ENCODE measurements around the gene LSG1. TPM values are rescaled to one million over a fixed set of nuclear protein-coding genes. Genes with fewer than 3 reads are reported as not detected.

The LSG1 gene
- total RNA-seq, 1 donor from 2014 or later: 48.9 TPM

DNA sequence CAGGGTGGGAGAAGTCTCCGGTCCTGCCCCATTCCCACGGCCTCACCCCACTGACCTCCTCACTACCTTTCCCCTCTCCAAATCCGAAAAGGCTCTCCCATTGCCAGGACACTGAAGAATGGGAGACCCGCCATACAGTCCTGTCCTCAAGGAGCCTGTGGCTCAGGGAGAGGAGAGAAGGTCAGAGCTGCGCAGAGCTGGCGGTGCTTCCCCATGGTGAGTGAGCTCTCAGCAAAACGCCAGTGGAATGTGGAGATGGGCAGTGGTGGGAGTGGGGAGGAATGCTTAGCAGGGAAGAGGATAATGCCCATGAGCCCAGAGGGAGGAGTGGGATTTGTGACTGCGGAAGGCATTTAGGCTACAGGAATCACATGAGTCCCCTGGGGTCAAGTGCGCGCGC is 33.8 kb upstream of the LSG1 start:
- no peak for TF ChIP-seq CTCF (IDR thresholded peaks at IDR 0.05; ENCODE audit: unreplicated experiment)
- Mint-ChIP-seq H3K27me3 (ENCODE audit: low read depth) (no peaks in the 10 kb centered on the region), H3K9me3 (peaks cover 6% of the 10 kb centered on the region), H3K4me3 (no peak overlapping the region), H3K27ac (no peak overlapping the region), H3K4me1 (peaks cover 8% of the 10 kb centered on the region), H3K36me3 (no peaks in the 10 kb centered on the region)
- no peak for DNase-seq (ENCODE audit: low spot score in 2 of 2, unreplicated experiment in 2 of 2)

DNA sequence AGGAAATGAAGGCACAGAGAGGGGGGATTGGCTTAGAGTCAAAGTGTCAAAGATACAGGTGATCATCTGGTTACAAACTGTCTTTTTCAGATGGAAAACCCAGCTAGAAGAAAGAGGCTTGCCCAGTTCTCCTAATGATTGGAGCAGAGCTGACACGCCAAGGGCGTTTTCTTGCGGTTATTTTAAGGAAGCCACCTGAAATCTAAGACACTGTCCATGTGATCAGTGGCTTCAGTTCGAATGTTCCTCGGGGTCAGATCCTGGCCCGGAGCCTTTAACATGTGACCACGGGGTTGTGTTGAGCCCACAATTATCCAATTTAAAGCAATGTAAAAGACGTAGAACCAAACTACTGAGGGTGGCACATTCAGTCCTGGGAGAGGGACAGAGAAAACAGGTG is 33.2 kb upstream of the LSG1 start:
- no peaks in the 10 kb centered on the region for H3K36me3 Mint-ChIP-seq
- no peak for DNase-seq (ENCODE audit: low spot score in 2 of 2, unreplicated experiment in 2 of 2)
- no peak overlapping the region for H3K27ac Mint-ChIP-seq
- H3K4me3 Mint-ChIP-seq: no peak overlapping the region
- H3K9me3 Mint-ChIP-seq: peaks cover 6% of the 10 kb centered on the region
- H3K27me3 Mint-ChIP-seq (ENCODE audit: low read depth): no peaks in the 10 kb centered on the region
- H3K4me1 Mint-ChIP-seq: peaks cover 8% of the 10 kb centered on the region
- no peak for TF ChIP-seq CTCF (IDR thresholded peaks at IDR 0.05; ENCODE audit: unreplicated experiment)

DNA sequence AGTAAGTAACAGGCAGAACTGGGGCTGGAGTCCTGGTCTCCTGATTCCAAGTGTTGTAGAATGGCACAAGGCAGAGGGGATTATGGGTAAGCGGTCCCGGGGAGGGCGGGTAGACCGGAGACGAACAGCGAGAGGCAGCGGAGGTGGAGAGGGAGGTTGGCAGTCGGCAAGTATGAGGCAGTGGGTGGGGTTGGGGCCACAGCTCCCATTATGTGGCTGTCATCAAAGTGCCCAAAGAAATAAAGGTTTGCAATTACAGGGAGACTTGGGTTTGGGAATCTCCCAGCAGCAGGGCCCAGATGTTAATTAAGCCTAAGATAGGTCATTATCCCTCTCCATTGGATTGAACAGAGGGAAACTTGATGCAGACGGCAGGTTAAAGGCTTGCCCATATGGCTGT is 30.6 kb upstream of the LSG1 start:
- no peak overlapping the region for H3K27ac Mint-ChIP-seq
- no peaks in the 10 kb centered on the region for H3K36me3 Mint-ChIP-seq
- DNase-seq (ENCODE audit: low spot score in 2 of 2, unreplicated experiment in 2 of 2): no peak
- H3K4me1 Mint-ChIP-seq: peaks cover 8% of the 10 kb centered on the region
- no peaks in the 10 kb centered on the region for H3K27me3 Mint-ChIP-seq (ENCODE audit: low read depth)
- H3K9me3 Mint-ChIP-seq: peaks cover 10% of the 10 kb centered on the region
- no peak for TF ChIP-seq CTCF (IDR thresholded peaks at IDR 0.05; ENCODE audit: unreplicated experiment)
- H3K4me3 Mint-ChIP-seq: no peak overlapping the region

DNA sequence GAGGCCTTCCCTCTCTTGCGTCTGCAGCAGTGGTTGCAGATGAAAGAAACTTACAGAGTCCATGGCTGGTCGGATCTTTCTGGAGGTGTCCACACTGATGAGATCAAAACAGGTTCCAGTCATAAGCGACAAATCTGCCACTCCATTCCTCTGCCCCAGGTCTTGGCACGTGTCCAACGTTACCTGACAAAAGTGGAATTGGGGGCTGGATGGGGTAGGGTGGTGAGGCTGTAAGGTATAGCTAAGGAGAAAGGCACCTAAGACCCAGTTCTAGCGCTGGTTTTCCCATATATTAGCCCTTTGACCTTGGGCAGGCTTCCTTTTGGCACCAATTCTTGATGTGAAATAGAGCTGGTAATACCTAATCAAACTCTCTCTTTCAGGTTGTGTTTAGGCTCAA is 24.7 kb upstream of the LSG1 start:
- no peaks in the 10 kb centered on the region for H3K36me3 Mint-ChIP-seq
- no peaks in the 10 kb centered on the region for H3K27me3 Mint-ChIP-seq (ENCODE audit: low read depth)

DNA sequence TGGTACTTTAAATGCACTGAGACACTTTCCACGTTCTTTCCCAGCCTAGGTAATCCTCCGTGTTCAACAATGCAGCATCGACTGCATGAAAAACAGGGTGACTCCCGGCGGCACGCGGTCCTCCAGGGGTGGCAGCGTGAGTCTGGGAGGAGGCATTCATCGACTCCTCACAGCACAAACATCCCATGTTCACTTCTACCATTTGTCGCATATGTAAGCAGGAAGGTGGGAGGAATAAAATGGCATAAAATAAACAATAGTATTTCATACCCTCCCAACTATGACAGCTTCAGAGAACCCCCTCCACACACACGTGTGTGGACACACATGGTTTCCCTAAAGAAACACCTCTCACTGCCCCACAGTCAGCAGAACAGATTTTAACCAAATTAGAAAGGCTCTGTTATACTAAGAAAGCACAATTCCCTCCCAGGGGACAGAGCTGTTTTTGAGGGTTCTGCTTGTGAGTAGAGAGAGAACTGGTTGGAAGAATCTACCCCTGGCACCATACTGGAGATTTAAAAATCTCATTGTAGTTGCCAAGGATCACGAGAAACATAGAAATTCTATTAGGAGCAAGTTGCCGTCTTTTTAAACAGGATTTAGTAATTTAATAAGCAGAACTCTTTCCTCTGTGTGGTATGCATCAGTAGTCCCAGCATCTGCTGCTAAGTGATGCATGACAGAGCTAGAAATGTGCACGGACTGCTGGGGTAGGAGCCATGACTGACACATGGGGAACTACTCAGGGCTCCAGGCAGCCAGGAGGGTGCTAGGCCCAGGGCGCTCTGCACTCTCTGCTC is 19.7 kb upstream of the LSG1 start:
- peaks cover 2% of the 10 kb centered on the region for H3K27me3 Mint-ChIP-seq (ENCODE audit: low read depth)
- H3K4me3 Mint-ChIP-seq: no peak overlapping the region
- DNase-seq (ENCODE audit: low spot score in 2 of 2, unreplicated experiment in 2 of 2): no peak
- H3K4me1 Mint-ChIP-seq: peaks cover 44% of the 10 kb centered on the region
- no peak for TF ChIP-seq CTCF (IDR thresholded peaks at IDR 0.05; ENCODE audit: unreplicated experiment)
- no peaks in the 10 kb centered on the region for H3K9me3 Mint-ChIP-seq
- peak overlapping the region; percentile 37 for H3K27ac Mint-ChIP-seq
- H3K36me3 Mint-ChIP-seq: no peaks in the 10 kb centered on the region

More for the DNA sequence above, 24.7 kb upstream of the LSG1 start:
- H3K4me3 Mint-ChIP-seq: no peak overlapping the region
- TF ChIP-seq CTCF (IDR thresholded peaks at IDR 0.05; ENCODE audit: unreplicated experiment): no peak
- DNase-seq (ENCODE audit: low spot score in 2 of 2, unreplicated experiment in 2 of 2): no peak
- H3K4me1 Mint-ChIP-seq: peaks cover 2% of the 10 kb centered on the region
- H3K9me3 Mint-ChIP-seq: peaks cover 10% of the 10 kb centered on the region
- H3K27ac Mint-ChIP-seq: no peak overlapping the region

All from mesothelial cell of epicardium (in vitro differentiated cells).